DOHH2 (cell line): Measurements from ENCODE around the gene ABLIM2.

Experiments
- H3F3A ChIP-seq: fragments of 200-600 bp; sonication (generic), shearing (Covaris generic); 2 replicates; pipeline ENCODE4 v1.6.0; 2016; ENCODE audit warnings: antibody characterized with exemption, mild to moderate bottlenecking; ENCODE audit not compliant: control insufficient read depth, insufficient read depth
- H3K27ac ChIP-seq: fragments of 200-600 bp; sonication (generic); 2 replicates; pipeline ENCODE4 v1.5.1; 2014; ENCODE audit warnings: low read depth, mild to moderate bottlenecking, low read length, moderate library complexity
- H3K27me3 ChIP-seq: fragments of 200-600 bp; sonication (generic); 2 replicates; pipeline ENCODE4 v1.6.1; 2014; ENCODE audit warnings: mild to moderate bottlenecking, low read length, mixed read lengths; ENCODE audit not compliant: control insufficient read depth
- H3K36me3 ChIP-seq: fragments of 200-600 bp; sonication (generic); 2 replicates; pipeline ENCODE4 v1.6.1; 2014; ENCODE audit warnings: mild to moderate bottlenecking, low read length, moderate library complexity, mixed read lengths; ENCODE audit not compliant: control insufficient read depth
- H3K4me1 ChIP-seq: fragments of 200-600 bp; sonication (generic); 2 replicates; pipeline ENCODE4 v1.6.1; 2014; ENCODE audit warnings: mild to moderate bottlenecking, low read length, mixed read lengths; ENCODE audit not compliant: control insufficient read depth
- H3K4me2 ChIP-seq: fragments of 200-600 bp; sonication (generic); 2 replicates; pipeline ENCODE4 v1.6.0; 2014; ENCODE audit warnings: mild to moderate bottlenecking, low read length, moderate library complexity
- H3K4me3 ChIP-seq: fragments of 200-600 bp; sonication (generic); 2 replicates; pipeline ENCODE4 v1.5.1; 2014; ENCODE audit warnings: mild to moderate bottlenecking, low read length, mixed read lengths
- H3K79me2 ChIP-seq: fragments of 200-600 bp; sonication (generic); 2 replicates; pipeline ENCODE4 v1.6.1; 2014; ENCODE audit warnings: mild to moderate bottlenecking, low read length, mixed read lengths; ENCODE audit not compliant: control insufficient read depth
- H3K9me2 ChIP-seq: fragments of 200-600 bp; sonication (generic); replicated peaks from 2 replicates; pipeline ENCODE4 v1.6.1; 2014; ENCODE audit warnings: mild to moderate bottlenecking, low read length, mixed read lengths; ENCODE audit not compliant: control insufficient read depth
- H3K9me3 ChIP-seq: fragments of 200-600 bp; sonication (generic); 2 replicates; pipeline ENCODE4 v1.6.1; 2014; ENCODE audit warnings: antibody characterized with exemption, low read length, mixed read lengths; ENCODE audit not compliant: control insufficient read depth, insufficient read depth
- H4K20me1 ChIP-seq: fragments of 200-600 bp; sonication (generic); 2 replicates; pipeline ENCODE4 v1.6.0; 2014; ENCODE audit warnings: low read depth, mild to moderate bottlenecking, antibody characterized with exemption, low read length, moderate library complexity; ENCODE audit not compliant: control insufficient read depth, insufficient read depth
- EZH2phosphoT487 ChIP-seq: fragments of 200-600 bp; sonication (generic); IDR thresholded peaks from 2 replicates; pipeline ENCODE4 v1.6.1; 2017; ENCODE audit warnings: borderline replicate concordance, mild to moderate bottlenecking, antibody characterized with exemption, low read length, moderate library complexity, mixed read lengths
- TF ChIP-seq, protein P1 (sequence below): fragments of 200-600 bp; sonication (generic); IDR thresholded peaks from one replicate; pipeline ENCODE4 v1.5.1; 2014; ENCODE audit warnings: antibody characterized with exemption, mild to moderate bottlenecking, low read depth, low read length; ENCODE audit not compliant: poor library complexity, severe bottlenecking

The ABLIM2 gene

DNA sequence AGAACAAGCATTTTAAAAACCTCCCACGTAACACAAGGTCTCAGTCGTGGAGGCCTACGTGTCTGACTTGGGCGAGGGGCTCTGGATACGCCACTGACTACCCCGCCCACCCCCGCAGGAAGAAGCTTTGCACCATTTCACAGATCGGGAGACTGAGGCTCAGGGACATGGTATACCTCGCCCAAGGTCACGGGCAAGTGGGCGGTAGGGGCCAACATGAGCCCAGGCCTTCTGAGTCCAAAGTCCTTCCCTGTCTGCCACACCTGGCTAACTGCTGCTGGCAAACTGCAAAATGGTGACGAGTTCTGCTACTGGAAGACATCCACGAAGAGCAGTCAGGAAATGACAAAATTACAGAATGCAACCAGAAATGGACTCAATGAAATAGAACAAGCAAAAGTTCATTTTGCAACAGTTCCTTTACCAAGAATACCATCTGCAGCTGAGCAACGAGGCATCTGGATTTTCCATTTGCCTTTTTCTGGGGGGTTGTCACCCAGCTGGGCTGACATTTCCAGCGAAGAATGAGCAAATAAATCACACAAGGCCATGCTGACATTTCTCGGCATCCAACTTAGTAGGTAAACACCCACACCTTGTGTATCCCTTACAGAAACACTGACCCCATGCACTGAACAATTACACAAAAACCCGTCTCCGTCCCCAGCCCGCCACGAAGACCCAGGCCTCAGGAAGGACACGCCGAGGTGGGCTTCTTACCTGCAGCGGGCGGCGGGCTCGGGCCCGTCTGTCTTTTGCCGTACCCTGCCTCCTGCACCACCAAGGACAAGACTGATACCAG, 148.7 kb downstream of the ABLIM2 start:
- no peak overlapping the region for H3K27ac ChIP-seq
- H3F3A ChIP-seq = no peaks in the 10 kb centered on the region
- H3K4me2 ChIP-seq = no peak overlapping the region

DNA sequence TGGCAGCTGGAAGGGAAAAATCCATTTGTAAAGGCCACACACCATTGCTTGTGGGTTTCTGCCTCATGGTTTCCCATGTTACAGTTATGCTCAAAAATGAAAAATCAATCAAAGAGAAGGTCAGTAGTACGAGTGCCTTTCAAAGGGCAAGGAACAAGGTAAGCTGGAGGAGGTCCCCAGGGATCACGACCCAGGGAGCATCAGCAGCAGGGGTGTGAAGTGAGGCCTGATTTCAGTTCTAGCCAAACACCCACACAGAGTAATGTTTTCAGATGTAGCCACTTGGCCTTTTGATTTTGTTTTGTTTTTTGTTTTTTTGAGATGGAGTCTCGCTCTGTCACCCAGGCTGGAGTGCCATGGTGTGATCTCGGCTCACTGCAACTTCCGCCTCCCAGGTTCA, 149.5 kb downstream of the ABLIM2 start:
- Histone ChIP-seq H3K4me3 (no peak overlapping the region), H3F3A (no peaks in the 10 kb centered on the region), H3K27ac (no peak overlapping the region), H3K79me2 (no peaks in the 10 kb centered on the region), H3K4me1 (no peaks in the 10 kb centered on the region), H3K9me2 (no peaks in the 10 kb centered on the region), H3K36me3 (no peaks in the 10 kb centered on the region), H3K4me2 (no peak overlapping the region), H3K9me3 (no peaks in the 10 kb centered on the region), H4K20me1 (no peaks in the 10 kb centered on the region), H3K27me3 (no peaks in the 10 kb centered on the region)
- TF ChIP-seq EZH2phosphoT487 = no peak
- TF ChIP-seq, protein P1, sequence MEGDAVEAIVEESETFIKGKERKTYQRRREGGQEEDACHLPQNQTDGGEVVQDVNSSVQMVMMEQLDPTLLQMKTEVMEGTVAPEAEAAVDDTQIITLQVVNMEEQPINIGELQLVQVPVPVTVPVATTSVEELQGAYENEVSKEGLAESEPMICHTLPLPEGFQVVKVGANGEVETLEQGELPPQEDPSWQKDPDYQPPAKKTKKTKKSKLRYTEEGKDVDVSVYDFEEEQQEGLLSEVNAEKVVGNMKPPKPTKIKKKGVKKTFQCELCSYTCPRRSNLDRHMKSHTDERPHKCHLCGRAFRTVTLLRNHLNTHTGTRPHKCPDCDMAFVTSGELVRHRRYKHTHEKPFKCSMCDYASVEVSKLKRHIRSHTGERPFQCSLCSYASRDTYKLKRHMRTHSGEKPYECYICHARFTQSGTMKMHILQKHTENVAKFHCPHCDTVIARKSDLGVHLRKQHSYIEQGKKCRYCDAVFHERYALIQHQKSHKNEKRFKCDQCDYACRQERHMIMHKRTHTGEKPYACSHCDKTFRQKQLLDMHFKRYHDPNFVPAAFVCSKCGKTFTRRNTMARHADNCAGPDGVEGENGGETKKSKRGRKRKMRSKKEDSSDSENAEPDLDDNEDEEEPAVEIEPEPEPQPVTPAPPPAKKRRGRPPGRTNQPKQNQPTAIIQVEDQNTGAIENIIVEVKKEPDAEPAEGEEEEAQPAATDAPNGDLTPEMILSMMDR = no peak

More for the DNA sequence above, 148.7 kb downstream of the ABLIM2 start:
- Histone ChIP-seq H3K27me3 (no peaks in the 10 kb centered on the region), H4K20me1 (no peaks in the 10 kb centered on the region), H3K79me2 (no peaks in the 10 kb centered on the region), H3K4me3 (no peak overlapping the region), H3K9me3 (no peaks in the 10 kb centered on the region), H3K9me2 (no peaks in the 10 kb centered on the region), H3K4me1 (no peaks in the 10 kb centered on the region), H3K36me3 (no peaks in the 10 kb centered on the region)
- TF ChIP-seq, protein P1 = no peak
- no peak for TF ChIP-seq EZH2phosphoT487

DNA sequence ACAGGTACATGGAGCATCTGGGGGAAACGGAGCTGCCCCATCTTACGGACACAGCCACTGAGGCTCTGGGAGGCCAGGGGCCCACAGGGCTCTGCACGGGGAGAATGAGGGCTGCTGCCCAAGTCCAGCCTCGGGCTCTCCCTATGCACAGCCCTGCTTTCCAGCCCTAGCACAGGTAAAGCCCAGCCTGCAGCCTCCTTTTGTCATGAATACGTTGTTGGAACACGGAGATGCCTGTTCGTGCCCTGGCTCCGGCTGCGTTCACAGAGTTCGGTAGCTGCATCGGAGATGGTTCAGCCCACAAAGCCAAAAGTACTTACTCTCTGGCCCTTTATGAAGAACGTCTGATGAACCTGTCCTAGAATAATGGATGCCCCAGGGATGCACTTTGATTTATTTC, 150.2 kb downstream of the ABLIM2 start:
- H3K79me2 ChIP-seq = no peaks in the 10 kb centered on the region
- H3K27me3 ChIP-seq = no peaks in the 10 kb centered on the region
- no peaks in the 10 kb centered on the region for H3K36me3 ChIP-seq
- no peaks in the 10 kb centered on the region for H3F3A ChIP-seq
- no peak overlapping the region for H3K4me2 ChIP-seq
- H3K4me1 ChIP-seq = no peaks in the 10 kb centered on the region
- no peak overlapping the region for H3K4me3 ChIP-seq
- no peaks in the 10 kb centered on the region for H3K9me2 ChIP-seq
- no peaks in the 10 kb centered on the region for H4K20me1 ChIP-seq
- TF ChIP-seq, protein P1 = no peak
- no peak for TF ChIP-seq EZH2phosphoT487
- H3K9me3 ChIP-seq = no peaks in the 10 kb centered on the region
- H3K27ac ChIP-seq = no peak overlapping the region
